IMR-90 (cell line): ENCODE measurements around the gene TMEM245. TPM values are rescaled to one million over a fixed set of nuclear protein-coding genes. Genes with fewer than 3 reads are reported as not detected.

ENCODE experiments used
- ATAC-seq: fragments of 200-7000 bp; cut with Tn5 transposase; 2 replicates; pipeline ENCODE4 v1.9.1; 2020; ENCODE audit warnings: low read depth, mild to moderate bottlenecking, moderate library complexity
- BruUV-seq: library from RNA; stranded (reverse); fragments of 400-500 nt; replicated peaks from 2 replicates; lab custom pipeline; 2021; lab: Mats Ljungman, UMichigan
- CTCF ChIA-PET: fragments of 300-600 bp; formaldehyde crosslinking; extraction: SDS; loops from one replicate; lab custom pipeline; 2021; ENCODE audit warnings: antibody characterized with exemption; lab: Yijun Ruan, JAX
- POLR2A ChIA-PET: fragments of 300-600 bp; sonication (Branson Sonifier 250); formaldehyde crosslinking; loops from one replicate; lab custom pipeline; 2022; ENCODE audit warnings: antibody characterized with exemption; ENCODE audit not compliant: unreplicated experiment; lab: Charles Lee
- DNase-seq: peaks from one replicate; pipeline ENCODE4 v3.0.0; 2013
- H2AFZ ChIP-seq: replicated peaks from 2 replicates; pipeline ENCODE3; 2013; ENCODE audit warnings: low read length, mild to moderate bottlenecking; ENCODE audit not compliant: poor library complexity
- H2AK5ac ChIP-seq: 2 replicates; pipeline ENCODE4 v1.6.1; 2013; ENCODE audit warnings: low read depth, low read length, inconsistent platforms
- H2AK9ac ChIP-seq: replicated peaks from 2 replicates; pipeline ENCODE3; 2013; ENCODE audit warnings: mild to moderate bottlenecking, low read depth, low read length, moderate library complexity; ENCODE audit not compliant: poor library complexity
- H2BK120ac ChIP-seq: 2 replicates; pipeline ENCODE4 v1.6.1; 2013; ENCODE audit warnings: low read depth, low read length, inconsistent platforms
- H2BK15ac ChIP-seq: 3 replicates; pipeline ENCODE4 v1.6.1; 2013; ENCODE audit warnings: low read depth, low read length, inconsistent platforms
- H2BK20ac ChIP-seq: 2 replicates; pipeline ENCODE4 v1.6.1; 2013; ENCODE audit warnings: low read depth, mild to moderate bottlenecking, inconsistent platforms, low read length, moderate library complexity
- H2BK5ac ChIP-seq: 2 replicates; pipeline ENCODE4 v1.6.1; 2013; ENCODE audit warnings: mild to moderate bottlenecking, low read depth, low read length, inconsistent platforms; ENCODE audit not compliant: poor library complexity, severe bottlenecking
- H3K14ac ChIP-seq: replicated peaks from 2 replicates; pipeline ENCODE4 v1.6.1; 2013; ENCODE audit warnings: low read depth, low read length, inconsistent platforms
- H3K18ac ChIP-seq: 2 replicates; pipeline ENCODE4 v1.6.1; 2013; ENCODE audit warnings: low read depth, low read length, control low read depth
- H3K23ac ChIP-seq: 2 replicates; pipeline ENCODE4 v1.6.1; 2013; ENCODE audit warnings: low read depth, low read length, inconsistent platforms
- H3K27ac ChIP-seq: 2 replicates; pipeline ENCODE4 v1.5.1; 2013; ENCODE audit warnings: mild to moderate bottlenecking, control low read depth, low read length; ENCODE audit not compliant: insufficient read depth
- H3K27me3 ChIP-seq: 2 replicates; pipeline ENCODE4 v1.6.1; 2013; ENCODE audit warnings: low read length; ENCODE audit not compliant: control insufficient read depth, insufficient read depth
- H3K36me3 ChIP-seq: 2 replicates; pipeline ENCODE4 v1.6.1; 2013; ENCODE audit warnings: low read length, mixed read lengths; ENCODE audit not compliant: control insufficient read depth, insufficient read depth
- H3K4ac ChIP-seq: 2 replicates; pipeline ENCODE4 v1.6.1; 2013; ENCODE audit warnings: low read depth, low read length, inconsistent platforms
- H3K4me1 ChIP-seq: 2 replicates; pipeline ENCODE4 v1.6.1; 2013; ENCODE audit warnings: low read length, mixed read lengths; ENCODE audit not compliant: control insufficient read depth, insufficient read depth
- H3K4me2 ChIP-seq: 2 replicates; pipeline ENCODE4 v1.6.1; 2013; ENCODE audit warnings: low read depth, mild to moderate bottlenecking, control low read depth, low read length, moderate library complexity
- H3K4me3 ChIP-seq: 2 replicates; pipeline ENCODE4 v1.5.1; 2013; ENCODE audit warnings: low read depth, mild to moderate bottlenecking, control low read depth, low read length, moderate library complexity; ENCODE audit not compliant: insufficient read depth
- H3K56ac ChIP-seq: 2 replicates; pipeline ENCODE4 v1.6.1; 2013; ENCODE audit warnings: low read length, inconsistent platforms; ENCODE audit not compliant: insufficient read depth; ENCODE audit errors: extremely low read depth
- H3K79me1 ChIP-seq, 2 experiments: 2 replicates each; pipeline ENCODE4 v1.6.1; 2013; ENCODE audit warnings: low read length in 2 of 2, inconsistent platforms in 1 of 2, low read depth in 1 of 2
- H3K9ac ChIP-seq: 2 replicates; pipeline ENCODE4 v1.6.1; 2013; ENCODE audit warnings: low read depth, low read length, control low read depth
- H3K9me1 ChIP-seq: 2 replicates; pipeline ENCODE4 v1.6.1; 2013; ENCODE audit warnings: low read length, inconsistent platforms; ENCODE audit not compliant: insufficient read depth
- H3K9me3 ChIP-seq: 2 replicates; pipeline ENCODE4 v1.6.1; 2013; ENCODE audit warnings: low read length; ENCODE audit not compliant: control insufficient read depth, insufficient read depth
- H4K20me1 ChIP-seq: 2 replicates; pipeline ENCODE4 v1.6.1; 2013; ENCODE audit warnings: low read length, inconsistent platforms; ENCODE audit not compliant: insufficient read depth
- H4K5ac ChIP-seq: 2 replicates; pipeline ENCODE4 v1.6.1; 2013; ENCODE audit warnings: mild to moderate bottlenecking, low read depth, low read length, control low read depth
- H4K8ac ChIP-seq, 2 experiments: 2 replicates each; pipeline ENCODE4 v1.6.1; 2013; ENCODE audit warnings: low read depth in 2 of 2, low read length in 2 of 2, control low read depth in 1 of 2, inconsistent platforms in 1 of 2
- H4K91ac ChIP-seq: 2 replicates; pipeline ENCODE4 v1.6.1; 2013; ENCODE audit warnings: low read depth, low read length, inconsistent platforms; ENCODE audit not compliant: insufficient read depth
- BHLHE40 ChIP-seq: fragments of 150-350 bp; IDR thresholded peaks from 2 replicates; pipeline ENCODE4 v1.6.1; 2016; ENCODE audit warnings: mild to moderate bottlenecking, low read depth, low read length
- CEBPB ChIP-seq: IDR thresholded peaks from 2 replicates; pipeline ENCODE4 v1.6.1; 2012; ENCODE audit warnings: low read depth, low read length, improper control_type of control experiment
- CHD1 ChIP-seq: IDR thresholded peaks from 2 replicates; pipeline ENCODE4 v1.6.1; 2012; ENCODE audit warnings: low read depth, low read length, improper control_type of control experiment
- ELK1 ChIP-seq: fragments of 150-350 bp; IDR thresholded peaks from 2 replicates; pipeline ENCODE4 v1.6.1; 2016; ENCODE audit warnings: low read depth, mild to moderate bottlenecking, low read length, moderate library complexity, borderline replicate concordance
- MAFK ChIP-seq: IDR thresholded peaks from 2 replicates; pipeline ENCODE4 v1.6.1; 2012; ENCODE audit warnings: low read depth, low read length, improper control_type of control experiment
- MXI1 ChIP-seq: IDR thresholded peaks from 2 replicates; pipeline ENCODE4 v1.6.1; 2012; ENCODE audit warnings: low read depth, mild to moderate bottlenecking, low read length, moderate library complexity, borderline replicate concordance
- NFE2L2 ChIP-seq: fragments of 150-350 bp; IDR thresholded peaks from 2 replicates; pipeline ENCODE4 v1.6.1; 2016; ENCODE audit warnings: low read depth, mild to moderate bottlenecking, low read length
- POLR2A ChIP-seq: IDR thresholded peaks from 2 replicates; pipeline ENCODE4 v1.6.1; 2012; ENCODE audit warnings: mild to moderate bottlenecking, low read depth, low read length
- RAD21 ChIP-seq: IDR thresholded peaks from 2 replicates; pipeline ENCODE4 v1.6.1; 2012; ENCODE audit warnings: low read length, improper control_type of control experiment
- RCOR1 ChIP-seq: IDR thresholded peaks from 2 replicates; pipeline ENCODE4 v1.6.1; 2012; ENCODE audit warnings: mild to moderate bottlenecking, low read length, improper control_type of control experiment; ENCODE audit not compliant: insufficient replicate concordance
- RFX5 ChIP-seq: IDR thresholded peaks from 2 replicates; pipeline ENCODE4 v1.8.0; 2012; ENCODE audit warnings: low read depth, mild to moderate bottlenecking, low read length, moderate library complexity
- SMC3 ChIP-seq: fragments of 150-350 bp; IDR thresholded peaks from 2 replicates; pipeline ENCODE4 v1.6.1; 2016; ENCODE audit warnings: low read depth, mild to moderate bottlenecking, antibody characterized with exemption, low read length, moderate library complexity
- USF2 ChIP-seq: fragments of 150-350 bp; IDR thresholded peaks from 2 replicates; pipeline ENCODE4 v1.6.1; 2017; ENCODE audit warnings: mild to moderate bottlenecking, antibody characterized with exemption, low read length, low read depth
- WGBS, 2 experiments: methylation state at CpG; one replicate each; pipeline versions ENCODE4 v1.1.5 to v1.1.7; 2013; ENCODE audit warnings: missing lambda C conversion rate in 2 of 2; ENCODE audit not compliant: insufficient read length in 1 of 2; ENCODE audit errors: extremely low coverage in 2 of 2; 5-methylcytosine and 5-hydroxymethylcytosine counted together
- dilution Hi-C: fragments of 300-500 bp; cut with HindIII; formaldehyde crosslinking; loops from one replicate; pipeline ENCODE4 v1.14.3; 2018; ENCODE audit warnings: low sequenced_read_pairs; ENCODE audit not compliant: unreplicated experiment
- in situ Hi-C: fragments of 300-500 bp; cut with MboI; formaldehyde crosslinking; loops from 3 replicates; pipeline ENCODE4 v1.14.3; 2019; ENCODE audit warnings: low sequenced_read_pairs, inconsistent platforms, mixed read lengths
- intact Hi-C: fragments of 100-400 bp; cut with micrococcal nuclease; formaldehyde crosslinking; loops from 2 replicates; pipeline ENCODE4 v1.10.0; 2022
- polyA plus RNA-seq, 3 experiments: library from polyadenylated mRNA; depleted of rRNA; stranded (reverse); fragments of >200 nt; gene quantifications; 2 replicates each; pipeline ENCODE4 v1.2.3, GENCODE V29; 2012; ENCODE audit warnings: low replicate concordance in 1 of 3
- total RNA-seq: library from RNA; depleted of rRNA; stranded (reverse); fragments of >200 nt; gene quantifications from 2 replicates; pipeline ENCODE4 v1.2.3, GENCODE V29; 2012

TMEM245 gene
- total and polyA plus RNA-seq, 2 of the 4 experiments (the other 2 are of a cell fraction) = 24.8 to 57.9 TPM

GRCh38 chr9:109019420-109019819, 100.3 kb downstream of the TMEM245 start:
- TF ChIP-seq NFE2L2 (no peak), POLR2A (no peak), SMC3 (no peak), BHLHE40 (no peak), RAD21 (no peak), MAFK (no peak), USF2 (no peak), MXI1 (no peak), RCOR1 (no peak), ELK1 (no peak), CHD1 (no peak), RFX5 (no peak), CEBPB (no peak)
- Histone ChIP-seq H2BK120ac (no peak overlapping the region), H2BK5ac (no peak overlapping the region), H3K79me1 (peaks cover 21 to 37% of the 10 kb centered on the region in 2 experiments), H2BK15ac (no peak overlapping the region), H3K56ac (no peak overlapping the region), H3K23ac (no peak overlapping the region), H2AK9ac (no peak overlapping the region), H3K36me3 (peaks cover 6% of the 10 kb centered on the region), H2BK20ac (no peak overlapping the region), H3K14ac (no peak overlapping the region), H4K5ac (no peak overlapping the region), H2AFZ (no peak overlapping the region), H3K4ac (no peak overlapping the region), H2AK5ac (no peak overlapping the region), H3K9ac (no peak overlapping the region), H4K20me1 (peaks cover 2% of the 10 kb centered on the region; the same call in 1 of the 2 replicates), H3K4me1 (peaks cover 8% of the 10 kb centered on the region), H3K27ac (no peak overlapping the region), H4K91ac (no peak overlapping the region), H3K9me3 (no peaks in the 10 kb centered on the region), H3K18ac (no peak overlapping the region), H3K27me3 (no peaks in the 10 kb centered on the region), H3K9me1 (peaks cover 8% of the 10 kb centered on the region), H3K4me2 (no peak overlapping the region), H3K4me3 (no peak overlapping the region), H4K8ac (no peak overlapping the region)
- DNase-seq (no peak), ATAC-seq (no peak)
- ChIA-PET CTCF (interaction anchor here (0.6 kb wide), 1 partner anchor 48 kb away, joined by 3 read pairs; no protein-coding TSS in a partner anchor), POLR2A (no interaction called here)
- dilution Hi-C loops (no loop called here), in situ Hi-C loops (no loop called here), intact Hi-C loops (no loop called here)
- WGBS, 2 experiments = no CpG with 5 or more reads among the region's 3 CpGs
- TSS peak; percentile 25 for BruUV-seq
